K562 (cell line): Measurements from ENCODE around the gene LBX1. TPM values are rescaled to one million over a fixed set of nuclear protein-coding genes. Genes with fewer than 3 reads are reported as not detected.

Experiments used
- ATAC-seq: fragments of 200-7000 bp; cut with Tn5 transposase; 3 replicates; pipeline ENCODE4 v1.9.1; 2020; ENCODE audit warnings: moderate library complexity
- BruUV-seq: library from RNA; stranded (reverse); fragments of 400-500 nt; replicated peaks from 2 replicates; lab custom pipeline; 2021; lab: Mats Ljungman, UMichigan
- CTCF ChIA-PET: fragments of 300-600 bp; formaldehyde crosslinking; extraction: SDS; loops from one replicate; lab custom pipeline; 2021; ENCODE audit warnings: low intra/inter-chr PET ratio; lab: Yijun Ruan, JAX
- POLR2A ChIA-PET: fragments of 300-600, 350-650 bp; sonication (Branson Sonifier 250); formaldehyde crosslinking; extraction: SDS; loops from one replicate; lab custom pipeline; 2021; ENCODE audit warnings: antibody characterized with exemption, inconsistent platforms; lab: Yijun Ruan, JAX
- DNase-seq, 4 experiments: peaks; one replicate each; pipeline versions ENCODE4 v3.0.0 to v3.0.0-alpha.2; 2011 to 2018; ENCODE audit warnings: low spot score in 3 of 4, mixed read lengths in 3 of 4; ENCODE audit errors: extremely low read depth in 1 of 4
- FAIRE-seq: peaks from 2 replicates; lab custom pipeline; 2011; peaks lifted over from hg19 to GRCh38; lab: Jason Lieb, UNC
- H2AFZ ChIP-seq: 2 replicates; pipeline ENCODE4 v1.6.0; 2011; ENCODE audit warnings: low read depth, low read length, control low read depth, inconsistent platforms
- H3K27ac ChIP-seq: fragments of 200-600 bp; 3 replicates; pipeline ENCODE4 v1.8.0; 2011; ENCODE audit warnings: low read depth, mild to moderate bottlenecking, control low read depth, inconsistent platforms, low read length, moderate library complexity, mixed read lengths; ENCODE audit errors: extremely low read depth
- H3K27me3 ChIP-seq, 2 experiments: fragments of 300-600 bp in 1 of 2; 2 replicates in 1 of 2; 3 replicates in 1 of 2; pipeline versions ENCODE4 v1.6.0 to v1.8.0; 2011; ENCODE audit warnings: inconsistent platforms in 2 of 2, low read length in 2 of 2, mild to moderate bottlenecking in 1 of 2, mixed read lengths in 1 of 2, moderate library complexity in 1 of 2; ENCODE audit not compliant: control insufficient read depth in 2 of 2, insufficient read depth in 2 of 2
- H3K36me3 ChIP-seq: fragments of 300-600 bp; 3 replicates; pipeline ENCODE4 v1.8.0; 2011; ENCODE audit warnings: mild to moderate bottlenecking, low read length, inconsistent platforms; ENCODE audit not compliant: control insufficient read depth, insufficient read depth
- H3K4me1 ChIP-seq, 2 experiments: fragments of 200-600 bp in 1 of 2; replicated peaks in 1 of 2; 2 replicates in 1 of 2; 3 replicates in 1 of 2; pipeline versions ENCODE4 v1.5.1 to v1.8.0; 2011; ENCODE audit warnings: inconsistent platforms in 2 of 2, low read length in 2 of 2, mild to moderate bottlenecking in 1 of 2, mixed read lengths in 1 of 2, moderate library complexity in 1 of 2; ENCODE audit not compliant: control insufficient read depth in 2 of 2, insufficient read depth in 2 of 2
- H3K4me2 ChIP-seq: 2 replicates; pipeline ENCODE4 v1.6.1; 2011; ENCODE audit warnings: low read length, control low read depth, inconsistent platforms, mixed read lengths; ENCODE audit not compliant: insufficient read depth
- H3K4me3 ChIP-seq: fragments of 200-600 bp; sonication (generic), shearing (Covaris generic); 2 replicates; pipeline ENCODE4 v1.5.1; 2016; ENCODE audit warnings: control low read depth, inconsistent platforms
- H3K79me2 ChIP-seq: fragments of 200-600 bp; 3 replicates; pipeline ENCODE4 v1.8.0; 2011; ENCODE audit warnings: low read length, inconsistent platforms; ENCODE audit not compliant: control insufficient read depth, insufficient read depth
- H3K9ac ChIP-seq, 2 experiments: 2 replicates each; pipeline versions ENCODE4 v1.6.0 to v1.6.1; 2011; ENCODE audit warnings: low read depth in 2 of 2, low read length in 2 of 2, control low read depth in 1 of 2, inconsistent platforms in 1 of 2, mild to moderate bottlenecking in 1 of 2, mixed read lengths in 1 of 2; ENCODE audit not compliant: insufficient read depth in 1 of 2
- H3K9me1 ChIP-seq: one replicate; pipeline ENCODE4 v1.6.0; 2011; ENCODE audit warnings: inconsistent platforms, mild to moderate bottlenecking, low read length, moderate library complexity; ENCODE audit not compliant: control insufficient read depth, insufficient read depth
- H3K9me3 ChIP-seq: replicated peaks from 2 replicates; pipeline ENCODE4 v1.5.1; 2011; ENCODE audit warnings: low read depth, low read length, inconsistent platforms; ENCODE audit not compliant: control insufficient read depth, insufficient read depth
- H4K20me1 ChIP-seq: replicated peaks from 2 replicates; pipeline ENCODE4 v1.6.1; 2011; ENCODE audit warnings: low read length, inconsistent platforms, mixed read lengths; ENCODE audit not compliant: control insufficient read depth, insufficient read depth
- BCOR ChIP-seq: fragments of 450-650 bp; IDR thresholded peaks from 2 replicates; pipeline ENCODE4 v1.6.1; 2016
- BHLHE40 ChIP-seq: IDR thresholded peaks from 2 replicates; pipeline ENCODE4 v1.6.1; 2011; ENCODE audit warnings: low read length, improper control_type of control experiment
- CHD4 ChIP-seq: fragments of 200-600 bp; sonication (generic); IDR thresholded peaks from 3 replicates; pipeline ENCODE4 v1.6.1; 2012; ENCODE audit warnings: low read depth, mild to moderate bottlenecking, mixed read lengths, low read length, inconsistent platforms; ENCODE audit not compliant: insufficient read depth, insufficient replicate concordance, poor library complexity, severe bottlenecking
- DNMT1 ChIP-seq: fragments of 450-650 bp; IDR thresholded peaks from 2 replicates; pipeline ENCODE4 v1.6.1; 2016; ENCODE audit warnings: antibody characterized with exemption, mild to moderate bottlenecking
- FOXJ2 ChIP-seq: fragments of 200-800 bp; sonication (Bioruptor generic); IDR thresholded peaks from 2 replicates; pipeline ENCODE4 v1.6.1; 2016; ENCODE audit warnings: missing genetic modification characterization, missing compliant biosample characterization
- HDAC2 ChIP-seq: fragments of 450-650 bp; IDR thresholded peaks from 2 replicates; pipeline ENCODE4 v1.6.1; 2016; ENCODE audit warnings: mild to moderate bottlenecking
- HINFP ChIP-seq: fragments of 450-650 bp; conservative IDR thresholded peaks from 2 replicates; pipeline ENCODE4 v1.6.1; 2016; ENCODE audit warnings: missing genetic modification characterization, low read depth, mild to moderate bottlenecking, control low read depth, missing compliant biosample characterization
- HNRNPLL ChIP-seq: fragments of 200-400 bp; formaldehyde crosslinking; IDR thresholded peaks from 2 replicates; pipeline ENCODE4 v1.6.1; 2017; ENCODE audit warnings: low read length, low read depth, mild to moderate bottlenecking; ENCODE audit not compliant: poor library complexity, severe bottlenecking
- MCM2 ChIP-seq: fragments of 450-650 bp; IDR thresholded peaks from 2 replicates; pipeline ENCODE4 v1.6.1; 2017; ENCODE audit warnings: low read depth, mild to moderate bottlenecking
- MCM5 ChIP-seq: fragments of 450-650 bp; IDR thresholded peaks from 2 replicates; pipeline ENCODE4 v1.6.1; 2016; ENCODE audit warnings: low read depth
- PCBP2 ChIP-seq: fragments of 200-400 bp; formaldehyde crosslinking; IDR thresholded peaks from 2 replicates; pipeline ENCODE4 v1.6.1; 2018; ENCODE audit warnings: low read length, low read depth, mild to moderate bottlenecking, moderate library complexity; ENCODE audit not compliant: poor library complexity, severe bottlenecking
- RB1 ChIP-seq: fragments of 450-650 bp; IDR thresholded peaks from 2 replicates; pipeline ENCODE4 v1.6.1; 2017; ENCODE audit warnings: low read depth, mild to moderate bottlenecking
- SIRT6 ChIP-seq: IDR thresholded peaks from one replicate; pipeline ENCODE4 v1.6.1; 2012; ENCODE audit warnings: low read depth, mild to moderate bottlenecking, control low read depth, inconsistent platforms, low read length, moderate library complexity
- SMC3 ChIP-seq: conservative IDR thresholded peaks from 2 replicates; pipeline ENCODE4 v1.6.1; 2011; ENCODE audit warnings: low read depth, low read length, improper control_type of control experiment; ENCODE audit not compliant: insufficient read depth
- SUPT5H ChIP-seq: fragments of 450-650 bp; IDR thresholded peaks from 2 replicates; pipeline ENCODE4 v1.6.1; 2016
- THRB ChIP-seq: fragments of 450-650 bp; formaldehyde crosslinking; conservative IDR thresholded peaks from 2 replicates; pipeline ENCODE4 v1.4.0; 2022; ENCODE audit warnings: mild to moderate bottlenecking, missing genetic modification characterization
- ZNF316 ChIP-seq: fragments of 450-650 bp; IDR thresholded peaks from 2 replicates; pipeline ENCODE4 v1.6.1; 2016
- ZNF324 ChIP-seq: fragments of 250-450 bp; sonication (Bioruptor Pico); IDR thresholded peaks from 2 replicates; pipeline ENCODE4 v1.4.0; 2020; ENCODE audit warnings: mild to moderate bottlenecking
- ZNF512 ChIP-seq: IDR thresholded peaks from 2 replicates; pipeline ENCODE4 v1.6.1; 2016; ENCODE audit warnings: missing genetic modification characterization, missing compliant biosample characterization
- ZNF717 ChIP-seq: fragments of 250-450 bp; sonication (Bioruptor Pico); IDR thresholded peaks from 2 replicates; pipeline ENCODE4 v1.5.0; 2021
- WGBS: fragments of 100-300 bp; shearing (Covaris generic); methylation state at CpG from one replicate; pipeline ENCODE4 v1.1.6; 2016; ENCODE audit warnings: low coverage, mixed read lengths; ENCODE audit not compliant: insufficient coverage; ENCODE audit errors: missing lambda C conversion rate; 5-methylcytosine and 5-hydroxymethylcytosine counted together
- in situ Hi-C: fragments of 300-500 bp; cut with MboI; formaldehyde crosslinking; loops from 4 replicates; pipeline ENCODE4 v1.15.0; 2018; ENCODE audit warnings: inconsistent platforms, mixed read lengths
- intact Hi-C: fragments of 100-400 bp; cut with micrococcal nuclease; formaldehyde crosslinking; loops from 2 replicates; pipeline ENCODE4 v1.14.2; 2022
- polyA plus RNA-seq, 8 experiments: library from polyadenylated mRNA; depleted of rRNA in 4 of 8; stranded (reverse) in 5 of 8; unstranded in 3 of 8; fragments of >200 nt; fragmentation: Nextera tagmentation in 2 of 8; fragmentation: Illumina TruSeq in 1 of 8; extraction: Ambion mirVana in 2 of 8; extraction: Trizol in 1 of 8; gene quantifications; 2 replicates each; pipeline versions ENCODE4 v1.2.1 to v1.2.3, GENCODE V29; 2011 to 2014; ENCODE audit warnings: inconsistent platforms in 1 of 8, missing spikeins in 1 of 8
- total RNA-seq, 7 experiments: library from RNA; depleted of rRNA in 6 of 7; stranded (reverse); fragments of >200 nt in 6 of 7; fragmentation: Illumina TruSeq in 2 of 7; extraction: Trizol in 2 of 7; gene quantifications; 2 replicates each; pipeline versions ENCODE4 v1.2.1 to v1.2.3, GENCODE V29; 2011 to 2021; ENCODE audit warnings: low replicate concordance in 1 of 7

LBX1 gene
- total and polyA plus RNA-seq, 9 of the 15 experiments (the other 6 are each of a cell fraction or from before 2014, with no cell fraction given), result not detected

GRCh38 chr10:101250136-101250535, 20.9 kb upstream of the LBX1 start:
- no TSS peak for BruUV-seq
- Histone ChIP-seq H3K9me3 (no peaks in the 10 kb centered on the region), H3K27ac (no peak overlapping the region), H3K9me1 (no peaks in the 10 kb centered on the region), H3K4me3 (no peak overlapping the region), H3K27me3 (peaks cover 5 to 43% of the 10 kb centered on the region in 2 experiments; a peak in 4 of 5 replicates), H2AFZ (no peak overlapping the region), H4K20me1 (no peaks in the 10 kb centered on the region), H3K4me1 (no peaks in the 10 kb centered on the region; a peak in 1 of 5 replicates), H3K79me2 (no peaks in the 10 kb centered on the region), H3K36me3 (no peaks in the 10 kb centered on the region), H3K4me2 (no peak overlapping the region), H3K9ac (no peak overlapping the region)
- intact Hi-C loops (no loop called here), in situ Hi-C loops (no loop called here)
- 4% methylated on average over 4 of the region's 7 CpGs for WGBS
- ATAC-seq (no peak), FAIRE-seq (no peak), DNase-seq (no peak)
- ChIA-PET POLR2A (no interaction called here), CTCF (no interaction called here)
- TF ChIP-seq MCM5 (no peak), THRB (CRISPR knock-in tag) (no peak), FOXJ2 (tag) (no peak), ZNF316 (no peak), ZNF324 (no peak), BHLHE40 (no peak), PCBP2 (no peak), CHD4 (no peak), BCOR (no peak), SIRT6 (no peak), SUPT5H (no peak), MCM2 (no peak), ZNF512 (tag) (no peak), HDAC2 (no peak), DNMT1 (no peak), HNRNPLL (no peak), HINFP (tag) (no peak), RB1 (no peak), SMC3 (no peak), ZNF717 (no peak)
